ENCODE data around the gene MYPOP.

DNA sequence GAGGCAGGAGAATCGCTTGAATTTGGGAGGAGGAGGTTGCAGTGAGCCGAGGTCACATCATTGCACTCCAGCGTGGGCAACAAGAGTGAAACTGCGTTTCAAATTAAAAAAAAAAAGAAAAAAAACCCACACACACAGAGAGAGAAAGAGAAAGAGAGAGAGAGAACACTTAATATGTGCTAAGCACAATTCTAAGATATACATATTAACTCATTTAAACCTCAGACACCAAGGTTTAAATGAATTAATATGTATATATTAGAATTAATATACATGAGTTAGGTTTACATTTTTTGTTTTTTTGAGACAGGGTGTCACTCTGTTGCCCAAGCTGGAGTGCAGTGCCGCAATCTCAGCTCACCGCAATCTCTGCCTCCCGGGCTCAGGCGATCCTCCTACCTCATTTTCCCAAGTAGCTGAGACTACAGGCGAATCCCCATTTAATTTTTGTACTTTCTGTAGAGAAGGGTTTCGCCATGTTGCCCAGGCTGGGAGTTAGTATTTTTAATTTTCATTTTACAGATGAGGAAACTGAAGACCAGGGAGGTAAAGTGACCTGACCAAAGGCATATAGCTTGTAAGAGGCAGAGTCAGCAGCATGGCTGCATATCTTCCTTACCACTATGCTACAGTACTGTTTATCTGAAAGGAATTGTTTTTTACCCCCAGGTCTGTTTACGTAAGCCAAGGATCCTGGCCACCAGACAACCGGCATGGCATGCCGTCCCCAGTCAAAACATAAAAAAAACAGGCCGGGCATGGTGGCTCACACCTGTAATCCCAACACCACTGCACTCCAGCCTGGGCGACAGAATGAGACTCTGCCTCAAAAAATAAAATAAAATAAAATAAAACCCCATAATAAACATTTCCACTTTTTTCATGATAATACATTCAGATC lies 41.8 kb downstream of the MYPOP start:
- TF ChIP-seq, protein P1, sequence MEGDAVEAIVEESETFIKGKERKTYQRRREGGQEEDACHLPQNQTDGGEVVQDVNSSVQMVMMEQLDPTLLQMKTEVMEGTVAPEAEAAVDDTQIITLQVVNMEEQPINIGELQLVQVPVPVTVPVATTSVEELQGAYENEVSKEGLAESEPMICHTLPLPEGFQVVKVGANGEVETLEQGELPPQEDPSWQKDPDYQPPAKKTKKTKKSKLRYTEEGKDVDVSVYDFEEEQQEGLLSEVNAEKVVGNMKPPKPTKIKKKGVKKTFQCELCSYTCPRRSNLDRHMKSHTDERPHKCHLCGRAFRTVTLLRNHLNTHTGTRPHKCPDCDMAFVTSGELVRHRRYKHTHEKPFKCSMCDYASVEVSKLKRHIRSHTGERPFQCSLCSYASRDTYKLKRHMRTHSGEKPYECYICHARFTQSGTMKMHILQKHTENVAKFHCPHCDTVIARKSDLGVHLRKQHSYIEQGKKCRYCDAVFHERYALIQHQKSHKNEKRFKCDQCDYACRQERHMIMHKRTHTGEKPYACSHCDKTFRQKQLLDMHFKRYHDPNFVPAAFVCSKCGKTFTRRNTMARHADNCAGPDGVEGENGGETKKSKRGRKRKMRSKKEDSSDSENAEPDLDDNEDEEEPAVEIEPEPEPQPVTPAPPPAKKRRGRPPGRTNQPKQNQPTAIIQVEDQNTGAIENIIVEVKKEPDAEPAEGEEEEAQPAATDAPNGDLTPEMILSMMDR (IDR thresholded peaks at IDR 0.05; ENCODE audit: insufficient read depth, low read length), result no peak
- TF ChIP-seq POLR2AphosphoS5 (IDR thresholded peaks at IDR 0.05; ENCODE audit: low read depth) (no peak), GABPA (IDR thresholded peaks at IDR 0.05; ENCODE audit: low read depth) (no peak)
- TF ChIP-seq, protein P2, sequence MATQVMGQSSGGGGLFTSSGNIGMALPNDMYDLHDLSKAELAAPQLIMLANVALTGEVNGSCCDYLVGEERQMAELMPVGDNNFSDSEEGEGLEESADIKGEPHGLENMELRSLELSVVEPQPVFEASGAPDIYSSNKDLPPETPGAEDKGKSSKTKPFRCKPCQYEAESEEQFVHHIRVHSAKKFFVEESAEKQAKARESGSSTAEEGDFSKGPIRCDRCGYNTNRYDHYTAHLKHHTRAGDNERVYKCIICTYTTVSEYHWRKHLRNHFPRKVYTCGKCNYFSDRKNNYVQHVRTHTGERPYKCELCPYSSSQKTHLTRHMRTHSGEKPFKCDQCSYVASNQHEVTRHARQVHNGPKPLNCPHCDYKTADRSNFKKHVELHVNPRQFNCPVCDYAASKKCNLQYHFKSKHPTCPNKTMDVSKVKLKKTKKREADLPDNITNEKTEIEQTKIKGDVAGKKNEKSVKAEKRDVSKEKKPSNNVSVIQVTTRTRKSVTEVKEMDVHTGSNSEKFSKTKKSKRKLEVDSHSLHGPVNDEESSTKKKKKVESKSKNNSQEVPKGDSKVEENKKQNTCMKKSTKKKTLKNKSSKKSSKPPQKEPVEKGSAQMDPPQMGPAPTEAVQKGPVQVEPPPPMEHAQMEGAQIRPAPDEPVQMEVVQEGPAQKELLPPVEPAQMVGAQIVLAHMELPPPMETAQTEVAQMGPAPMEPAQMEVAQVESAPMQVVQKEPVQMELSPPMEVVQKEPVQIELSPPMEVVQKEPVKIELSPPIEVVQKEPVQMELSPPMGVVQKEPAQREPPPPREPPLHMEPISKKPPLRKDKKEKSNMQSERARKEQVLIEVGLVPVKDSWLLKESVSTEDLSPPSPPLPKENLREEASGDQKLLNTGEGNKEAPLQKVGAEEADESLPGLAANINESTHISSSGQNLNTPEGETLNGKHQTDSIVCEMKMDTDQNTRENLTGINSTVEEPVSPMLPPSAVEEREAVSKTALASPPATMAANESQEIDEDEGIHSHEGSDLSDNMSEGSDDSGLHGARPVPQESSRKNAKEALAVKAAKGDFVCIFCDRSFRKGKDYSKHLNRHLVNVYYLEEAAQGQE (IDR thresholded peaks at IDR 0.05; ENCODE audit: insufficient replicate concordance, low read depth), result no peak
